H1 (cell line): ENCODE results near the gene ENPP1. TPM values are rescaled to one million over a fixed set of nuclear protein-coding genes. Genes with fewer than 3 reads are reported as not detected.

ENCODE experiments used
- CTCF ChIA-PET: fragments of 300-600 bp; sonication (Branson Sonifier 250); formaldehyde crosslinking; loops from one replicate; lab custom pipeline; 2021; ENCODE audit not compliant: partially characterized antibody; lab: Charles Lee
- POLR2A ChIA-PET: fragments of 300-600 bp; sonication (Branson Sonifier 250); formaldehyde crosslinking; loops from one replicate; lab custom pipeline; 2021; ENCODE audit warnings: inconsistent platforms; ENCODE audit not compliant: partially characterized antibody; lab: Charles Lee
- DNase-seq, 2 experiments: peaks; one replicate each; pipeline versions ENCODE4 v3.0.0 to v3.0.0-alpha.2; 2010 to 2022; ENCODE audit warnings: low spot score in 2 of 2, low read depth in 1 of 2, mixed read lengths in 1 of 2
- FAIRE-seq: peaks from 2 replicates; lab custom pipeline; 2011; peaks lifted over from hg19 to GRCh38; lab: Jason Lieb, UNC
- H2AFZ ChIP-seq: 2 replicates; pipeline ENCODE4 v1.8.1; 2012; ENCODE audit warnings: low read length, inconsistent platforms
- H2AK5ac ChIP-seq: 2 replicates; pipeline ENCODE4 v1.6.1; 2013; ENCODE audit warnings: low read depth, low read length
- H2BK120ac ChIP-seq: replicated peaks from 2 replicates; pipeline ENCODE3; 2013; ENCODE audit warnings: low read depth, low read length, inconsistent platforms
- H2BK12ac ChIP-seq: 2 replicates; pipeline ENCODE4 v1.6.1; 2013; ENCODE audit warnings: low read depth, low read length
- H2BK15ac ChIP-seq: 2 replicates; pipeline ENCODE4 v1.6.1; 2013; ENCODE audit warnings: low read length
- H2BK20ac ChIP-seq: 2 replicates; pipeline ENCODE4 v1.6.1; 2013; ENCODE audit warnings: low read length
- H2BK5ac ChIP-seq: 2 replicates; pipeline ENCODE4 v1.6.1; 2013; ENCODE audit warnings: low read depth, low read length
- H3K14ac ChIP-seq: 2 replicates; pipeline ENCODE4 v1.6.1; 2013; ENCODE audit warnings: inconsistent platforms; ENCODE audit not compliant: insufficient read length
- H3K18ac ChIP-seq: 2 replicates; pipeline ENCODE4 v1.6.1; 2013; ENCODE audit warnings: low read length; ENCODE audit errors: extremely low read depth
- H3K23ac ChIP-seq: 2 replicates; pipeline ENCODE4 v1.6.1; 2013; ENCODE audit warnings: inconsistent platforms; ENCODE audit not compliant: insufficient read length
- H3K23me2 ChIP-seq: 2 replicates; pipeline ENCODE4 v1.6.1; 2013; ENCODE audit warnings: low read depth, low read length
- H3K27ac ChIP-seq: 2 replicates; pipeline ENCODE4 v1.6.1; 2011; ENCODE audit warnings: low read depth, low read length, inconsistent platforms
- H3K27me3 ChIP-seq, 4 experiments: replicated peaks in 1 of 4; 1 replicate in 1 of 4; 2 replicates in 3 of 4; pipeline versions ENCODE4 v1.6.1 to v1.8.1; 2011 to 2013; ENCODE audit warnings: low read length in 3 of 4, mild to moderate bottlenecking in 3 of 4, inconsistent platforms in 2 of 4, mixed read lengths in 2 of 4, moderate library complexity in 1 of 4; ENCODE audit not compliant: control insufficient read depth in 3 of 4, insufficient read depth in 3 of 4; ENCODE audit errors: extremely low read depth in 1 of 4
- H3K36me3 ChIP-seq, 4 experiments: 2 replicates each; pipeline versions ENCODE4 v1.6.1 to v1.8.1; 2011 to 2013; ENCODE audit warnings: mild to moderate bottlenecking in 4 of 4, low read length in 3 of 4, moderate library complexity in 2 of 4, control low read depth in 1 of 4, inconsistent platforms in 1 of 4; ENCODE audit not compliant: insufficient read depth in 4 of 4, control insufficient read depth in 2 of 4
- H3K4ac ChIP-seq: replicated peaks from 2 replicates; pipeline ENCODE3; 2013; ENCODE audit warnings: low read length, low read depth, mixed read lengths, inconsistent platforms; ENCODE audit not compliant: insufficient read length
- H3K4me1 ChIP-seq, 4 experiments: replicated peaks in 1 of 4; 1 replicate in 1 of 4; 2 replicates in 3 of 4; pipeline versions ENCODE4 v1.6.1 to v1.8.1; 2011 to 2013; ENCODE audit warnings: low read length in 3 of 4, inconsistent platforms in 2 of 4, mixed read lengths in 1 of 4; ENCODE audit not compliant: insufficient read depth in 4 of 4, control insufficient read depth in 3 of 4
- H3K4me2 ChIP-seq, 2 experiments: 2 replicates each; pipeline versions ENCODE4 v1.6.1 to v1.8.1; 2011 to 2013; ENCODE audit warnings: low read depth in 2 of 2, low read length in 2 of 2, control low read depth in 1 of 2, inconsistent platforms in 1 of 2, mild to moderate bottlenecking in 1 of 2; ENCODE audit not compliant: insufficient read depth in 1 of 2
- H3K4me3 ChIP-seq, 4 experiments: fragments of 200-600, 300-600 bp in 1 of 4; sonication (generic), shearing (Covaris generic), sonication (Bioruptor Twin) in 1 of 4; 2 replicates each; pipeline versions ENCODE4 v1.5.1 to v1.8.1; 2011 to 2016; ENCODE audit warnings: low read length in 4 of 4, low read depth in 3 of 4, control low read depth in 2 of 4, inconsistent platforms in 2 of 4, mild to moderate bottlenecking in 2 of 4, mixed read lengths in 1 of 4, moderate library complexity in 1 of 4; ENCODE audit not compliant: insufficient read depth in 2 of 4; ENCODE audit errors: extremely low read depth in 1 of 4
- H3K56ac ChIP-seq: replicated peaks from 2 replicates; pipeline ENCODE3; 2013; ENCODE audit warnings: low read depth, mild to moderate bottlenecking, mixed read lengths, low read length, inconsistent platforms; ENCODE audit not compliant: insufficient read length
- H3K79me1 ChIP-seq: 2 replicates; pipeline ENCODE4 v1.6.1; 2013; ENCODE audit warnings: low read depth, low read length, control low read depth
- H3K79me2 ChIP-seq, 2 experiments: 2 replicates each; pipeline versions ENCODE4 v1.6.1 to v1.8.1; 2012 to 2013; ENCODE audit warnings: low read length in 2 of 2, mild to moderate bottlenecking in 2 of 2, inconsistent platforms in 1 of 2; ENCODE audit not compliant: insufficient read depth in 2 of 2, control insufficient read depth in 1 of 2
- H3K9ac ChIP-seq, 4 experiments: replicated peaks in 1 of 4; 1 replicate in 1 of 4; 2 replicates in 3 of 4; pipeline versions ENCODE4 v1.6.1 to v1.8.1; 2011 to 2013; ENCODE audit warnings: low read depth in 3 of 4, low read length in 3 of 4, control low read depth in 2 of 4, mild to moderate bottlenecking in 2 of 4, moderate library complexity in 2 of 4, inconsistent platforms in 1 of 4; ENCODE audit errors: extremely low read depth in 1 of 4
- H3K9me3 ChIP-seq, 2 experiments: 2 replicates each; pipeline versions ENCODE4 v1.6.1 to v1.8.1; 2012 to 2013; ENCODE audit warnings: mild to moderate bottlenecking in 2 of 2, moderate library complexity in 2 of 2, control low read depth in 1 of 2, inconsistent platforms in 1 of 2, low read depth in 1 of 2, low read length in 1 of 2, mixed read lengths in 1 of 2; ENCODE audit not compliant: insufficient read depth in 2 of 2
- H4K20me1 ChIP-seq, 2 experiments: replicated peaks in 1 of 2; 2 replicates each; pipeline versions ENCODE3 to v1.8.1; 2011 to 2013; ENCODE audit warnings: inconsistent platforms in 2 of 2, low read length in 2 of 2, mild to moderate bottlenecking in 1 of 2; ENCODE audit not compliant: insufficient read depth in 2 of 2, control insufficient read depth in 1 of 2
- H4K5ac ChIP-seq: 2 replicates; pipeline ENCODE4 v1.6.1; 2013; ENCODE audit warnings: low read length, low read depth, mixed read lengths, inconsistent platforms; ENCODE audit not compliant: insufficient read length
- H4K8ac ChIP-seq: 2 replicates; pipeline ENCODE4 v1.8.0; 2013; ENCODE audit warnings: mild to moderate bottlenecking, moderate library complexity, low read length, inconsistent platforms; ENCODE audit not compliant: insufficient read depth; ENCODE audit errors: extremely low read depth
- H4K91ac ChIP-seq: replicated peaks from 2 replicates; pipeline ENCODE3; 2013; ENCODE audit warnings: low read length, mixed read lengths, inconsistent platforms; ENCODE audit not compliant: insufficient read length
- BRCA1 ChIP-seq: IDR thresholded peaks from 2 replicates; pipeline ENCODE4 v1.6.1; 2012; ENCODE audit warnings: low read depth, low read length, improper control_type of control experiment
- CREB1 ChIP-seq: IDR thresholded peaks from 2 replicates; pipeline ENCODE4 v1.6.1; 2012; ENCODE audit warnings: inconsistent platforms
- EZH2 ChIP-seq: fragments of 200-600 bp; sonication (generic); IDR thresholded peaks from 2 replicates; pipeline ENCODE4 v1.7.1; 2012; ENCODE audit warnings: low read depth, mild to moderate bottlenecking, moderate library complexity, low read length, inconsistent platforms; ENCODE audit not compliant: severe bottlenecking
- JUND ChIP-seq: IDR thresholded peaks from 2 replicates; pipeline ENCODE4 v1.6.1; 2011; ENCODE audit warnings: mild to moderate bottlenecking, improper control_type of control experiment, low read length
- KDM4A ChIP-seq: IDR thresholded peaks from one replicate; pipeline ENCODE4 v1.7.1; 2012; ENCODE audit warnings: low read depth, mild to moderate bottlenecking, moderate library complexity, low read length, inconsistent platforms; ENCODE audit not compliant: severe bottlenecking
- RAD21 ChIP-seq, 2 experiments: IDR thresholded peaks in 1 of 2; conservative IDR thresholded peaks in 1 of 2; 2 replicates each; pipeline ENCODE4 v1.6.1; 2011; ENCODE audit warnings: low read depth in 2 of 2, low read length in 2 of 2, improper control_type of control experiment in 1 of 2, inconsistent platforms in 1 of 2, mild to moderate bottlenecking in 1 of 2, moderate library complexity in 1 of 2
- SP2 ChIP-seq: IDR thresholded peaks from 2 replicates; pipeline ENCODE4 v1.6.1; 2012; ENCODE audit warnings: mild to moderate bottlenecking, low read length, inconsistent platforms
- TBP ChIP-seq: IDR thresholded peaks from 2 replicates; pipeline ENCODE4 v1.6.1; 2011; ENCODE audit warnings: low read depth, low read length, improper control_type of control experiment
- WGBS, 2 experiments: shearing (Covaris generic) in 1 of 2; methylation state at CpG; one replicate each; pipeline versions ENCODE4 v1.1.6 to v1.1.7; 2013 to 2015; ENCODE audit warnings: low lambda C conversion rate in 2 of 2, mixed read lengths in 2 of 2, inconsistent platforms in 1 of 2, low coverage in 1 of 2, missing lambda C conversion rate in 1 of 2; ENCODE audit not compliant: insufficient replicate concordance in 2 of 2, insufficient coverage in 1 of 2, insufficient read length in 1 of 2; ENCODE audit errors: extremely low coverage in 1 of 2, missing lambda C conversion rate in 1 of 2; 5-methylcytosine and 5-hydroxymethylcytosine counted together
- polyA plus RNA-seq, 7 experiments: library from polyadenylated mRNA; depleted of rRNA in 3 of 7; stranded (reverse) in 5 of 7; unstranded in 2 of 7; fragments of >200 nt in 5 of 7; fragments of 200-250 nt in 2 of 7; gene quantifications; 1 replicate in 5 of 7; 2 replicates in 1 of 7; 4 replicates in 1 of 7; pipeline versions ENCODE4 v1.2.1 to v1.2.3, GENCODE V29; 2011 to 2013; ENCODE audit warnings: missing spikeins in 2 of 7, mixed read lengths in 2 of 7
- total RNA-seq: library from RNA; stranded (reverse); fragmentation: NEBNext Ultra II Directional; extraction: Animal tissue kit (Norgen Biotek cat#: 25700); gene quantifications from 2 replicates; pipeline ENCODE4 v1.2.1, GENCODE V29; 2021

ENPP1 gene
- total and polyA plus RNA-seq, 2 of the 8 experiments (the other 6 are each of a cell fraction or from before 2014, with no cell fraction given): 10.1 to 39.1 TPM

GRCh38 chr6:131840936-131841583, 33.2 kb downstream of the ENPP1 start:
- Histone ChIP-seq H3K4me3 (no peak overlapping the region), H4K20me1 (peaks cover 0 to 1% of the 10 kb centered on the region in 2 experiments), H2BK120ac (no peak overlapping the region), H3K36me3 (no peaks in the 10 kb centered on the region), H2BK20ac (no peak overlapping the region), H4K5ac (no peak overlapping the region), H3K23ac (no peak overlapping the region), H2BK15ac (no peak overlapping the region), H3K79me1 (peaks cover 2% of the 10 kb centered on the region; the same call in 1 of the 2 replicates), H4K91ac (no peak overlapping the region), H3K23me2 (no peaks in the 10 kb centered on the region), H2BK12ac (no peak overlapping the region), H3K27me3 (no peaks in the 10 kb centered on the region), H3K4ac (no peak overlapping the region), H3K18ac (no peak overlapping the region), H3K4me2 (no peak overlapping the region), H2AK5ac (no peak overlapping the region), H3K27ac (no peak overlapping the region), H3K9ac (no peak overlapping the region; a peak in 1 of 7 replicates), H4K8ac (no peak overlapping the region), H2AFZ (no peak overlapping the region), H3K9me3 (no peaks in the 10 kb centered on the region), H2BK5ac (no peak overlapping the region), H3K14ac (no peak overlapping the region), H3K56ac (no peak overlapping the region), H3K4me1 (peaks cover 0 to 4% (median 0%) of the 10 kb centered on the region in 4 experiments; a peak in 2 of 7 replicates), H3K79me2 (no peaks in the 10 kb centered on the region; a peak in 1 of 4 replicates)
- ChIA-PET CTCF (no interaction called here), POLR2A (interaction anchor here (1.0 kb wide), 1 partner anchor 14 kb away, joined by 3 read pairs; no protein-coding TSS in a partner anchor)
- DNase-seq: no peak
- no peak for FAIRE-seq
- TF ChIP-seq SP2: no peak
- TF ChIP-seq TBP: no peak
- no peak for TF ChIP-seq EZH2
- TF ChIP-seq CREB1: no peak
- TF ChIP-seq KDM4A: no peak
- no peak for TF ChIP-seq JUND
- no peak for TF ChIP-seq RAD21 (IDR thresholded peaks at IDR 0.05 in 1 of 2, conservative IDR thresholded peaks at IDR 0.05 in 1 of 2; ENCODE audit: low read depth in 2 of 2, low read length in 2 of 2)
- TF ChIP-seq BRCA1: no peak
- 94% methylated on average over 5 of the region's 5 CpGs; no CpG with 5 or more reads in 1 of the 2 experiments for WGBS, 2 experiments
